LNCaP clone FGC (cell line): ENCODE results near the gene ZBTB32.

ENCODE experiments used
- DNase-seq: peaks from one replicate; pipeline ENCODE4 v3.0.0-alpha.2; 2011; ENCODE audit warnings: low read depth
- H3K4me3 ChIP-seq: 2 replicates; pipeline ENCODE4 v1.5.1; 2011; ENCODE audit warnings: mild to moderate bottlenecking, low read depth, low read length, control low read depth
- TF ChIP-seq, protein P1 (sequence below): IDR thresholded peaks from 2 replicates; pipeline ENCODE4 v1.5.1; 2012; ENCODE audit warnings: mild to moderate bottlenecking; ENCODE audit not compliant: control insufficient read depth, insufficient read depth; ENCODE audit errors: extremely low read depth

The ZBTB32 gene

GRCh38 chr19:35748106-35749020 lies 44.0 kb downstream of the ZBTB32 start, which contains the start of gene LIN37:
Gene LIN37 (plus strand): TSS chr19:35748576. CDS start chr19:35748725, 149 bp downstream.
- peak; percentile 98 for DNase-seq
- peak within 1 kb of the TSS; percentile 89 for H3K4me3 ChIP-seq
- TF ChIP-seq, protein P1, sequence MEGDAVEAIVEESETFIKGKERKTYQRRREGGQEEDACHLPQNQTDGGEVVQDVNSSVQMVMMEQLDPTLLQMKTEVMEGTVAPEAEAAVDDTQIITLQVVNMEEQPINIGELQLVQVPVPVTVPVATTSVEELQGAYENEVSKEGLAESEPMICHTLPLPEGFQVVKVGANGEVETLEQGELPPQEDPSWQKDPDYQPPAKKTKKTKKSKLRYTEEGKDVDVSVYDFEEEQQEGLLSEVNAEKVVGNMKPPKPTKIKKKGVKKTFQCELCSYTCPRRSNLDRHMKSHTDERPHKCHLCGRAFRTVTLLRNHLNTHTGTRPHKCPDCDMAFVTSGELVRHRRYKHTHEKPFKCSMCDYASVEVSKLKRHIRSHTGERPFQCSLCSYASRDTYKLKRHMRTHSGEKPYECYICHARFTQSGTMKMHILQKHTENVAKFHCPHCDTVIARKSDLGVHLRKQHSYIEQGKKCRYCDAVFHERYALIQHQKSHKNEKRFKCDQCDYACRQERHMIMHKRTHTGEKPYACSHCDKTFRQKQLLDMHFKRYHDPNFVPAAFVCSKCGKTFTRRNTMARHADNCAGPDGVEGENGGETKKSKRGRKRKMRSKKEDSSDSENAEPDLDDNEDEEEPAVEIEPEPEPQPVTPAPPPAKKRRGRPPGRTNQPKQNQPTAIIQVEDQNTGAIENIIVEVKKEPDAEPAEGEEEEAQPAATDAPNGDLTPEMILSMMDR = no peak

- no peak overlapping the region for H3K4me3 ChIP-seq
- DNase-seq = no peak
- TF ChIP-seq, protein P1 = no peak
Measured at GRCh38 chr19:35750167-35750566, 45.8 kb downstream of the ZBTB32 start.

GRCh38 chr19:35751839-35752745 lies 47.7 kb downstream of the ZBTB32 start:
- TF ChIP-seq, protein P1 = no peak
- no peak overlapping the region for H3K4me3 ChIP-seq
- DNase-seq = no peak

DNA sequence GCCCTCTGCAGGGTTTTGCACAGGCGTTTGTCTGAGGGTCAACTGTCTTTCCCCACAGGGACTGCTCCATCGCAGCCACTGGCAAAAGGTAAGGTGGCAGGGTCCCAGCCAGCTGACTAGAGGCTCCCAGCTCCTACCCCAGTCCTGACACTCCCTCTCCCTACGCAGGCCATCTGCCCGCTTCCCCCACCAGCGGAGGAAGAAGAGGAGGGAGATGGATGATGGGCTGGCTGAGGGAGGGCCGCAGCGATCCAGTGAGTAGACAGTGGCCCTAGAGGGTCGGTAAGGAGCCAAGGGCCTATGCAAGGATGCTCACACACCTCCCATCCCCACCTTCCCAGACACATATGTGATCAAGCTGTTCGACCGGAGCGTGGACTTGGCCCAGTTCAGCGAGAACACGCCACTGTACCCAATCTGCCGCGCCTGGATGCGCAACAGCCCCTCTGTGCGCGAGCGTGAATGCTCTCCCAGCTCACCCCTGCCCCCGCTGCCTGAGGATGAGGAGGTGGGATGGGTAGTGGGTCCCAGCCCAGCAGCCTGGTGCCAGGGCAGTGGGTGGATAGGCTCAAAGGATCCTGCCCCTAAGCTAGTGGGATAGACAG lies 48.5 kb downstream of the ZBTB32 start:
- H3K4me3 ChIP-seq = no peak overlapping the region
- TF ChIP-seq, protein P1 = no peak
- DNase-seq = no peak

DNA sequence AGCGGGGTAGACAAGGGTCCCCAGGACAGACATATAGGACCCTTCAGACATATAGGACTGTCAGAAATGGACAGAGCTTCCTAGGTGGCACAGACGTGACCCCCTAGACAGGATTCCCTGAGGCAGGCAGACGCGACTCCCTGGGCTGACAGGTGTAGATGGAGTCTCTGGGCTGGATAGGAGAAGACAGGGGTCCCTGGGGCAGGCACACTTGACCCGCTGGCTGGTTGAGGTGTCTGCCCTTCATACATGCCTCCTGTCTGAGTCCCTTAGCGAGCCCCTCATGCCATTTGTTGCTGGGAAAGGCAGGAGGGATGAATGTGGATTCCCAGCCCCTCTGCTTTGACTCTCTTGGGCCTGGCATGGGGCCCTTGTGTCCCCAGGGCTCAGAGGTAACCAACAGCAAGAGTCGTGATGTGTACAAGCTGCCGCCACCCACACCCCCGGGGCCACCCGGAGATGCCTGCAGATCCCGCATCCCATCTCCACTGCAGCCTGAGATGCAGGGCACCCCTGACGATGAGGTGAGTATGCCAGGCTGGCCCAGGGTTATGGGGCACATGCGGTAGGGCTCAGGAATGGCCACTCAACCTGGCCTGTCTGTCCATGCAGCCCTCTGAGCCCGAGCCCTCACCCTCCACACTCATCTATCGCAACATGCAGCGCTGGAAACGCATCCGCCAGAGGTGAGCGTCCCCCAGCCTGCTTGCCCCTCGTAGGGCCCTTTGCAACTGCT lies 49.4 kb downstream of the ZBTB32 start:
- TF ChIP-seq, protein P1 = no peak
- H3K4me3 ChIP-seq = no peak overlapping the region
- DNase-seq = no peak

DNA sequence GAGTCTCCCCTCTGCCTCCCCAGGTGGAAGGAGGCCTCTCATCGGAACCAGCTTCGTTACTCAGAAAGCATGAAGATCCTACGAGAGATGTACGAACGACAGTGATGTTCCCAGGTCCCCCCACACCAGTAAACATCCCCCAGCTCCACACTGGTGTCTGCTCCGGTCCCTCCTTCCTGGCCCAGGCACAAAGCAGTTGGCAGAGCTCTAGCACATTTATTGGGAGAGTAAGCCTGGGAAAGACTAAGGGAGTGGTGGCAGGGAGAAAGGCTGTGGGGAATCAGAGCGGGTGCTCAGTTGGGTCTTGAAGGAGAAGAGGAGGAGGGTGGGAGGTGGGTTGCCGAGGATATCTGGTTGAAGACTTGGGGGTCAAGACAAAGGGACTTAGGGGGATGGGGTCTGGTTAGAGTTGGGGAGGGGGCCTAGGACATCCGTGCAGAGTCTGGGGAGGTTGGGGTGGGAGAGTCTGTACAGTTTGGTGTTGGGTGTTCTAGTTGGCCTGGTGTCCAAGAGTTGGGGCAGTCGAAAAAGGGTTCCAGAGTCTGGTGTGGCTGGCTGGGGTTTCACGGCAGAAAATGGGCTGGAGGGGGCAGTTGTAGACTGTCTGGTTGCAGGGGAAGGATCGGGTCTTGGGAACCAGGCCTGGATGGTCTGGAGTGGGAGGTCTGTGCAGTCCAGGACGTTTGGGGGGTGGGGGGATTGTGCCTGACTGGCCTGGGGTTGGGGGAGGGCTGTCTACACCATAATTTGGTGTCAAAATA lies 50.2 kb downstream of the ZBTB32 start:
- DNase-seq = no peak
- no peak overlapping the region for H3K4me3 ChIP-seq
- TF ChIP-seq, protein P1 = no peak
